ENCODE data around the gene ZPBP2.

The ZPBP2 gene

GRCh38 chr17:39913989-39914388, 46.0 kb downstream of the ZPBP2 start:
- no peak for DNase-seq

- DNase-seq = no peak
Measured at GRCh38 chr17:39915559-39915958, 47.6 kb downstream of the ZPBP2 start.

GRCh38 chr17:39916918-39917317, 48.9 kb downstream of the ZPBP2 start:
- DNase-seq = no peak

DNA sequence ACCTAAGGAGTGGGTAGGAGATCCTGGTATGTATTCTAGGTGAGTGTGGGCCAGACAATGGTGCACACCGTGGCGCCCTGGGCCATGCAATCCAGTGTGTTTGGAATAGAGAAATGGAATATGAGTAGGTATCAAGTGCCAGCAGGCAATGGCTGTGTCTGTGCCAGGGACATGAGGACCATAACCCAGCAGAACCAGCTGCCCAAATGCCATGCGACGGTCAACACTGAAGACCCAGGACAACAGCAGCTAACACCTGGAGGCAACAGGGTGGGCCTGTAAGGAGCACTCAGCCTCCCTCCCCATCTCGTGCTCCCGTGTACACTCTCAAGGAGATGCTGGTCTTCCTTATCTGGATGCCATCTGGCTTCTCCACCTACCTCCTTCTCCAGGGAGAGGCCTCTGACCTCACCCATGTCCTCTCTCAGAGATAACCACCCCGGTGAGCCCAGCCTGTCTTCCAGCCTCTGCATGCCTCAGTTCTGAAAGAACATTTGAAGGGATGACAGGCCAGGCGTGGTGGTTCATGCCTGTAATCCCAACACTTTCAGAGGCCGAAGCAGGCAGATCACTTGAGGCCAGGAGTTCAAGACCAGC, 51.2 kb downstream of the ZPBP2 start:
- no peak for DNase-seq

- peak; percentile 60 to 71 for DNase-seq
Measured at GRCh38 chr17:39920218-39921210, 52.5 kb downstream of the ZPBP2 start.

- DNase-seq = peak; percentile 54 to 62
Measured at GRCh38 chr17:39921323-39921722, 53.3 kb downstream of the ZPBP2 start.

DNA sequence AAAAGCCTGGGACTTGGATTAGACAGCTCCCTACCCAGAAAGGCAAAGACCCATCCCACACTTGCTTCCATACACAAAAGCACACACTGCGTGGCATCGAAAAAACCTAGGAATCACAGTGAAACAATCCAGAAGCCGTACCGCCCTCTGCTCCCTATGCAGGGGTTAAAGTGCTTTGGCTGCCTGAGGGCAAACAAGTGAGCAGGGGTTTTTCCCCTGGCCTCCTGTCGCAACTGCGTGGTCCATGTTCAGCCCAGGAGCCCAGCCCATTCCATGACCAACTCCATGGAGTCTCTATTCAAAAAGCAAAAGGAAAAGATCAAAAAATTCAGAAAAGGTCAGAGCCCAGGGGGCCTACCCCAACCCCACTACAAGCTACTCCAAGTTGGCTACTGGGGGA, 54.0 kb downstream of the ZPBP2 start:
- no peak for DNase-seq

DNA sequence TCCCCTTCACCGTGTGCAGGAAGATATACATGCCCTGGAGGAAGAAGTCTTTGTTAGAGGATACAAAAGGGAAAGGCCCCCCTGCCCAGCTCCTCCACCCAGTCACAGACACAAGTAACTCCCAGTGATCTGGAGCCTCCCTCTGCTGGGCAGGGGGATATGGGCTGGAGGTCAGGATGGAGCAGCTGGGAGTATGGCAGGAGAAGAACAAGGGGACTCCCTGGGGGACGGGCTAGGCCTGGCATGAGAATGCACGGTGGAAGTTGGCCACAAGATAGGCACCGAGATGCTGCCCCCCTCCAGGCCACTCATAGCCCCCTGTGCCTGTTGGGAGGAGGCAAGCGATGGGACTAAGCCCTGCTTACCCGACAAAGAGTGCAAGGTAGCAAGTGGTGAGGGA, 55.2 kb downstream of the ZPBP2 start:
- DNase-seq = no peak

DNA sequence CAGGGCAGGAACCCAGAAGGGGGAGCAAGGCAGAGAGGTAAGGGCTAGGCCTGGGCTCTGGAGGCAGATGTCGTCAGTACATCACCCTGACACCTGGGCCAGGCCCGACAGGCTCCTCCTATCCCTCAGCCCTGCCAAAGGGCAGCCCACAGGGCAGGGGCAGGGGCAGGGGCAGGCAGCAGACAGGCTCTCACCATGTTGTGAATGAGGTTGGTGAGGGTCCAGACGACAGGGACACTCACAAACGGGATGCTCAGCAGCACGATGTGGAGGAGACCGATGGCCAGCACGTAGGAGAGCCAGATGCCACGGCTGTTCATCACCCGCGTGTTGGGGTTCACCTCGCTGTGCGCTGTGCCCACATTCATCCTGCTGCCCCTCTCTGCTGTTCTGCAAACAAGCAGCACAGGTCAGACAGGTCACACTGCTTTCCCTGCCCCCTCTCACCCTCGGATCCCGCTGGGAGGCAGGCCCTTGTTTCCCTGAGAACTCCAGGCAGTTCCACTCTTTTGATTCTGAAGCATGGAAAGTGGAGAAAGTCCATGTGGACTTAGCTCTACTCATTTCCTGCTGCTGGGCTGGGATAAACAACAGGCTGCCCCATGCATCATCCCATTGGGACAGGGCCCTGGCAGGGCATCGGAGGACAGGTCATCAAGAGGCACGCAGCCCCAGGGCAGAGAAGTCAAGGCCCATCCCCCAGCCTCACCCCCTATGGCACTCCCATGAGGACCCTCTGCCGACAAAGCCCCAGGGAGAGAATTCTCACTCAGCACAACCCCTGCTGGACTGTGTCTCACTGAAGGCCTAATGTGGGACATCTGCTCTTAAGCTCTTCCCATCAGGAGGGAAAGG, 56.1 kb downstream of the ZPBP2 start:
- no peak for DNase-seq

DNA sequence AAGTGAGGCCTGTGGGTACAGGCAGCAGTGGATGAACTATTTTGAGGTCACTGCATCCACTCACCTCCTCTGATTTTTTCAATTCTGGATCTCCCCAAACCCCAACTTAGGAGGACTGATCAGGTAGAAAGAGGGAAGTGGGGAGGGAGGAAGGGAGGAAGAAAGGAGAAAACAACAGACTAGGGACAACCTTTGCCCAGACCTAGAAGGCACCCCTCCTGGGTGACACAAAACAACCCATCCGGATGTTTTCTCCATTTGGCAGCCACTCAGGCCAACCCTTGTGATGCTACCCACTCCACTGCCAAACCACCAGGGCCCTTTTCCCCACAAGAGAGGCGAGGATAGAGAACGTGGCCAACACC, 56.7 kb downstream of the ZPBP2 start:
- no peak for DNase-seq

GRCh38 chr17:39925282-39926134, 57.5 kb downstream of the ZPBP2 start:
- DNase-seq = no peak

GRCh38 chr17:39926135-39926587, 58.2 kb downstream of the ZPBP2 start:
- DNase-seq = no peak

DNA sequence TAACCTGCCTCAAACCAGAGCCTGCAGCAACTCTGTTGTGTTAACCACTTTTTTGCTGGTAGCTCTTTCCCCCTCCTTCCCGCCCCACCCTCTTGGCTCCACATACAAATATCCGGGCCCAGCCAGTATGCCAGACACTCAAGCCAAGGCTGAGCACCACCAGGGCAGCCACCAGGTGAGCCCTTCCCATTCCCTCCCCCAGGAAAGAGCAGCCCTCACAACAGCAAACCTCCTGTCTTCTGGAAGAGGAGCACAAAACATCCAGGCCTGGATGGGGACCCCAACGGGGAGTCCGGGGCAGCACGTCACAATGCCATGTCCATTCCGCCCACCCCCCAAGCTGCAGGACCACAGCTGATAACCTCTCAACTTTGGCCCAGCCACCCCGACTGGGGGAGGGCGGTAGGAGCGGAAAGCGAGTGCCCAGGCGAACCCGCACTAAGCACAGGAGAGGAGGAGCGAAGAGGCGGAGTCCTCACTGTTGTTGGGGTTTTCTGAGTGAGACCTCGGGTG, 58.6 kb downstream of the ZPBP2 start:
- DNase-seq = peak; percentile 69 to 74
